HG03575 (cell line): ENCODE results near the gene SLC3A2.
"Not testable (repeated sequence)": the region's sequence is repeated elsewhere in the genome, so short reads cannot be mapped to it uniquely, and the experiment has no call there.

Experiments used
- ATAC-seq: cut with Tn5 transposase; IDR thresholded peaks from one replicate; pipeline ENCODE4 v1.9.1; 2021; ENCODE audit not compliant: unreplicated experiment, insufficient number of reproducible peaks, low FRiP score; ENCODE audit errors: extremely low read depth

SLC3A2 gene

DNA sequence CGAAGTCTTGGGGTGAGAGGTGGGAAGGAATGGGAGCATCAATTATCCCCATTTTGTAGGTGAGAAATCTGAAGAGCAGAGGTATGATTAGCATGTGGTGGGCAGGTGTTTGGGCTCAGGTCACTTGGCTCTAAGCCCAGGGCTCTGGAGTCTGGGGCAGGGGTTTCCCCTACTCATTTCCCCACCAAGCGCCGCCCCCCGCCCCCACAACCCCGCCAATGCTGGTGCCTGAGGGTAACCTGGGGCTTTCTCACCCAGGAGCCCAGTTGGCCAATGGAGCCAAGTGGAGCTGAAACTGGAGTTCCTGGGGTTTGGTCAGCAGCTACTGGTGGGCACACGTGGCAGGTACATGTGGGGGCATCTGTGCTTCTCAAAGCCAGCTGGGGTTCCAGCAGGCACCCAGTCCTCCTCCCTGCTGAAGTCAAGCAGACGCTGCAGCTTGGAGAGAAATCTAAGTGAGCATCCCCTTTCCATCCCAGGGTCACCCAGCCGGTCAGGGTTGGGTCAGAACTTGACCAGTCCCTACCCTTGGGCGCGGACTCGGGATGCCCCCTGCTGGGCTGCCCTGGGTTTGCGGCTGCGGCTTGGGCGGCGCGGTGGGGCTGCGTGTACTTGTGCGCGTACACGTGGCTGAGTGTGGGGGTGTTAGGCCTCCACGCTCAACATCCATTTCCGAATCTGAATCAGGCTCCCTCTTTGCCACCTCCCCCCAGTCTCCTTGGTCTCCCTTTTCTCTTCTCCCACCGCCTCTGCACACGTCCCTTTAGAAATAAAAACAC lies 42.1 kb downstream of the SLC3A2 start:
- no peak for ATAC-seq

- no peak for ATAC-seq
Observed at GRCh38 chr11:62923601-62924411, 43.1 kb downstream of the SLC3A2 start.

- ATAC-seq: no peak
Observed at GRCh38 chr11:62925308-62925707, 44.6 kb downstream of the SLC3A2 start.

DNA sequence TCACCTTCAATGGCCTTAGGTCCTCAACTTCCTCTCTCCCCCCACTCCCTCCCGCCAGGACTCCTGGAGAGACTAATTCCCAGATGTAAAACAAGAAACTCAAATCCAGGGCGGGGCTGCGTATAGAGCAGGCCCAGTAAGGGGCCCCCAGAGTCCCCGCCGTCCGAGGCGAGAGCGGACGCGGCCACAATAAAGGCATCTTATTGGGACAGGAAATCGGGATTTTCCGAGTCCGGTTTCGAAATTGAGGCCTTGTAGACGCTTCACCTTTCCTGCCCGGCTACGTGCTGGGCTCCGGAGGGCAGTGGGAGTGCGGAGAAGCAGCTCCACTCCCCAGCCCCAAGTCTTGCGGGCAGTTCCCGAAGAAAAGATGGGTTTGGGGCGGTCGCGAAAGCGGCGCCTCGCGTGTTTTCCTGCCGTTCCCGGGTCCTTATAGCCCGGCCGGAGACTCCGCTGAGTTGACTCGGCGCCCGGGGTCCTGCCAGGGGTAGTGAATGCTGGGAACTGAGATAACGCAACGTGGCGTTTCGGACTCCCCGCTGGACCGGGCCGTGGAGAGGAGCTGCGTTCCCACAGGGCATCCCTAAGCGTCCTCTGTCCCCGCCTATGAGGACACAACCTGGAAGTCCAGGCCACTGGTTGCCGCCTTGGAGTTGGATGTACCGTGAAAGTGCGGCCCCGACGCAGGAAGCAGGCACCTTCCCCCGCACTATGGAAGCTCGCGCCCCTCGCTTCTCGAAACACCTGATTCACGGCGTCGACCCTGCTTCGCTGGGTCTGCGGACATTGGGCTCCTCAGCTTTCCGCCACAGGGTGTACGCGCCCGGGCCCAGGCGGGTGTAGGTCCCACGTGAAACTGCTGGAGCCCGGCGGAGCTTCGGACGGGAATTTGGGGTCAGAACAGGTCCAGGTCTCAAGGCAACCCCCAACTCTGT lies 45.3 kb downstream of the SLC3A2 start:
- ATAC-seq: no peak

DNA sequence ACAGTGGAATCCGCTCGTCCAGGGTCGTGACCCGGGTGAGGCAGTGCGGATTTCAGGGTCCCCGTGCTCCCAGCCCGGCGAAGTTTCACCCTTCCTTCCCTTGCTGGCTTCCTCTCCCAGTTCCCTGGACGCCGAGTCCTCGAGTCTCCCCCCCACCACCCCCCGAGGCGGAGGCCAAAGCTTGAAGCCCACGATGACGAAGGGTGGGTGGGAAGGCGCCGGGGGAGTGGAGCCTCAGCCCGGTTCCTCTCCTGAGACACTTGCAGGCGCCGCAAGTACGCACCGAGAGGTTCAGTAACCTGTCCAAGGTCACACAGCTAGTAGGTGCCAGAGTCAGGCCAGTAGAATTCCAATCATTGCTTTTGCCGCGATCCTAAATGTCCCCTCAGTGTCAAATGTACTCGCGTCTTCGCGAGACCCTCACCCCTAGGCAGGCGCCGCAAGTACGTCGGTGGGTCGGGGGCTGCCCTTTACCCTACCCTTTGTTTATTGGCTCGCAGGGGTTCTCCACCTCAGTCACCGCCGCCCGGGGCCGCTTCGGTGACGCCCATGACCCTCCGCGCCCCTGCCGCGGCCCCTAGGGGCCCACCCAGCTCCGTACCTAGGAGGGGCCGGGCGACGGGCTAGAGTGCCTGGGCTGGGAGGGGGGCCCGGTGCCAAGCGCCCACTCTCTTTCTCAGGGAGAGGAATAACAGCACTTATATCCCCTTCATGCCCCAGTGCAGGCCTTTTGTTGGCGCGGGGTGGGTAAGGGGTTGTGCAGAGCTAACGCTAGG lies 46.2 kb downstream of the SLC3A2 start:
- no peak for ATAC-seq

DNA sequence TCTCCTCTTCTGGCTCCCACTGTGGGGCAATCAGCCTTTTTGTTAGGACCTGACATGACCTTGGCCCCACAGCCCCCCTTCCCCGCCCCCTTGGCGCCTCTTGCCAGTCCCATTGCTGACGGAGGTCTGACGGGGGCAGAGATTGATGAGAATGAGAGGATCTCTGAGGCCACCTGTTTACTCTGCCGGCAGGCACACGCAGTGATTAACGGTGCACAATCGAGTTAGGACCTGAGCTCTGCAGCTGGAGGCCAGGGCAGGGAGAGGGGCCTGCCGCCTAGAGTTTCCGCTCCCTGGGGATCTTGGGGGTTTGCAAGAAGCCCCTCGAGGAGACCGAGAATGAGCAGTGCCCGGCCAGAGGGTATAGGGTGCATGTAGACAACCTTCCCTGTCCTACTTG lies 47.3 kb downstream of the SLC3A2 start:
- no peak for ATAC-seq

GRCh38 chr11:62930157-62930556 lies 49.5 kb downstream of the SLC3A2 start:
- ATAC-seq: no peak

DNA sequence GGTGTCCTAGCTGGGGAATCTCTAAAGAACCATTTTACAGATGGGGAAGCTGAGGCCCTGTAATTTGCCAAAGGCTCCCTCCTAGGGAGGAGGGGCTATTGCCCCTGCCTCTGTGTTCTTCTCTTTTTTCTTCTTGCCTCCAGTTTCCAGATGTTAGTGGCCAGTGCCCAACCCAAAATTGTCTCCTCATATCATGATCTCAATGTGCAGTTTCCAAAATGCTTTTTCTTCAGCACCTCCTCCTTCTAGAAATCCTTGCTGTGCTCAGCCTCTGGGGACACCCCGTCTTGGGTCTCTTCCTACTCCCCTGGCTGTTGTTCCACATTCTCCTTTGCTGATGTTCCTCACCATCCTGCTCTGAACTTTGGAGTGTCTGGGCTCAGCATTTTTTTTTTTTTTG lies 50.0 kb downstream of the SLC3A2 start:
- ATAC-seq: no peak

DNA sequence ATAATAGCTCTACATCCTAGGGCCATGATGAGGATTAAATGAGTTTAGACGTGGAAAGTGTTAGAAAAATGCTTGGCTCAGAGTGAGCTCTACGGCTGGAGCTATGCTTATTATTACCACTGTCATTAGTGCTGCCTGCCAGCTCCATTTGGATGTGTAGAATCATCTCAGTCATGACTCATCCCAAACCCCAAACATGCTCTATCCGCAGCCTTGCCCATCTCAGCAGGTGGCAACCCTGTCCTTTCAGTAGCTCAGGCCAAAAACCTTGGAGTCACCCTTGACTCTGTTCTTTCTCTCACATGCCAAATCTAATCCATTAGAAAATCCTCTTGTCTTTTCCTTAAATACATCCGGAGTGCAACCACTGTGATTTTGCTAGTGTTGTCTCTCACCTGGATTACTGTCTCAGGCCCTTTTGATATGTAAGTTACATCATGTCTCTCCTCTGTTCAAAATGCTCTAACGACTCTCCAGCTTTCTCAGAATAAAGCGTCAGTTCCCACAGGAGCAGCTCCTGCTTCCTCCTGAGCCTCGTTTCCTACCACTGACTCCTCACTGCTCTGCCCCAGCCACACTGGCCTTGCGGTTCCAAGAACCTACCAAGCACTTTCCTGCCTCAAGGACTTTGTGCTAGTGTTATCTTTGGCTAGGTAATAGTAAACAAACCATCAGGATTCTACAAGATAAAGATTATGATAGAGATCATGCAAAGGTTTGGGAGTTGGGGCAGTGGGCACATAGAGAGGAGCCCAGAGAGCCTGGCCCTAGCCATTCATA lies 51.0 kb downstream of the SLC3A2 start:
- no peak for ATAC-seq

GRCh38 chr11:62933285-62933684 lies 52.6 kb downstream of the SLC3A2 start:
- no peak for ATAC-seq

- ATAC-seq: no peak
Observed at GRCh38 chr11:62933750-62934495, 53.2 kb downstream of the SLC3A2 start.

- ATAC-seq: no peak
Observed at GRCh38 chr11:62934496-62934785, 53.7 kb downstream of the SLC3A2 start.

DNA sequence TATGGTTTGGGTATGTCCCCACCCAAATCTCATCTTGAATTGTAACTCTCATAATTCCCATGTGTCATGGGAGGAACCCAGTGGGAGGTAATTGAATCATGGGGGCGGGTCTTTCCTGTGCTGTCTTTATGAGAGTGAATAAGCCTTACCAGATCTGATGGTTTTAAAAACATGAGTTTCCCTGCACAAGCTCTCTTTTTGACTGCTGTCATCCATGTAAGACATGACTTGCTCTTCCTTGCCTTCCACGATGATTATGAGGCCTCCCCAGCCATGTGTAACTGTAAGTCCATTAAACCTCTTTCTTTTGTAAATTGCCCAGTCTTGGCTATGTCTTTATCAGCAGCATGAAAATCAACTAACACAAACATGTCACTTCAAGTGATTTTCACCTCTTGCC lies 56.8 kb downstream of the SLC3A2 start:
- not testable (repeated sequence) for ATAC-seq
